Measurements from ENCODE around the gene AFM. TPM values are rescaled to one million over a fixed set of nuclear protein-coding genes. Genes with fewer than 3 reads are reported as not detected.

The AFM gene
- polyA plus RNA-seq, 1 experiment = not detected

DNA sequence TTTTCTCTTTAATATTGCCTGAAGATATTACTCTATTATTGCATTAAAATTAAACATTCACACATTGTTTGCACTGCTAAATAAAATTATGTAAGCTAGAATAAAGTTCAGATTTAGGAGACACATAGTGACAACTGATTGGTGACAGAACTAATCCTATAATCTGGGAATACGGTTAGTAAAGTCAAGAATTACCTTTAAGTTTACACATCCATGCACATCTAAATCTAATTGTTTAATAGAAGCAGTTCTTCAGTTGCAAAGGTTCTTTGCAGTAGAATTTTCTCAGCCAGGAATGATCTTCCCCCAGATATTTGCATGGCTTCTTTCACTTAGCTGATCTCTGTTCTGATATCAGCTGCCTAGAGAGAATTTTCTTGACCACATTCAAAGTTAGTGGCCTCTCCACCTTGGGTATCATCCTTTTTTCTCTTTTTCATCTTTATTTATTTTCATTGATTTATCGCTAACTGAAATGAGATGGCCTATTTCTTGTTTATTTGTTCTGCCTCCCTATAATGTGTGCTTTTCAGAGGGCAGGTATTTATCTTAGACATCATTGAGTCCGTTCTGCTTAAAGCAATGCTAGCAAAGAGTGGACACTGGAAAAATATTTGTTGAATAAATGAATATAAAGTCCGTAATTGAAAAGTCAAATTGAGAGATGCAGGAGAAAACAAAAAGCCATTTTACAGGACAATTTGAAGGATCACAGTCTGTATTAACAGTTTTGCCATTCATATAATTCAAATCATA lies 32.9 kb upstream of the AFM start:
- POLR2A ChIA-PET = no interaction called here
- TF ChIP-seq, protein P1, sequence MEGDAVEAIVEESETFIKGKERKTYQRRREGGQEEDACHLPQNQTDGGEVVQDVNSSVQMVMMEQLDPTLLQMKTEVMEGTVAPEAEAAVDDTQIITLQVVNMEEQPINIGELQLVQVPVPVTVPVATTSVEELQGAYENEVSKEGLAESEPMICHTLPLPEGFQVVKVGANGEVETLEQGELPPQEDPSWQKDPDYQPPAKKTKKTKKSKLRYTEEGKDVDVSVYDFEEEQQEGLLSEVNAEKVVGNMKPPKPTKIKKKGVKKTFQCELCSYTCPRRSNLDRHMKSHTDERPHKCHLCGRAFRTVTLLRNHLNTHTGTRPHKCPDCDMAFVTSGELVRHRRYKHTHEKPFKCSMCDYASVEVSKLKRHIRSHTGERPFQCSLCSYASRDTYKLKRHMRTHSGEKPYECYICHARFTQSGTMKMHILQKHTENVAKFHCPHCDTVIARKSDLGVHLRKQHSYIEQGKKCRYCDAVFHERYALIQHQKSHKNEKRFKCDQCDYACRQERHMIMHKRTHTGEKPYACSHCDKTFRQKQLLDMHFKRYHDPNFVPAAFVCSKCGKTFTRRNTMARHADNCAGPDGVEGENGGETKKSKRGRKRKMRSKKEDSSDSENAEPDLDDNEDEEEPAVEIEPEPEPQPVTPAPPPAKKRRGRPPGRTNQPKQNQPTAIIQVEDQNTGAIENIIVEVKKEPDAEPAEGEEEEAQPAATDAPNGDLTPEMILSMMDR (IDR thresholded peaks at IDR 0.05; ENCODE audit: low read depth, low read length) = no peak

DNA sequence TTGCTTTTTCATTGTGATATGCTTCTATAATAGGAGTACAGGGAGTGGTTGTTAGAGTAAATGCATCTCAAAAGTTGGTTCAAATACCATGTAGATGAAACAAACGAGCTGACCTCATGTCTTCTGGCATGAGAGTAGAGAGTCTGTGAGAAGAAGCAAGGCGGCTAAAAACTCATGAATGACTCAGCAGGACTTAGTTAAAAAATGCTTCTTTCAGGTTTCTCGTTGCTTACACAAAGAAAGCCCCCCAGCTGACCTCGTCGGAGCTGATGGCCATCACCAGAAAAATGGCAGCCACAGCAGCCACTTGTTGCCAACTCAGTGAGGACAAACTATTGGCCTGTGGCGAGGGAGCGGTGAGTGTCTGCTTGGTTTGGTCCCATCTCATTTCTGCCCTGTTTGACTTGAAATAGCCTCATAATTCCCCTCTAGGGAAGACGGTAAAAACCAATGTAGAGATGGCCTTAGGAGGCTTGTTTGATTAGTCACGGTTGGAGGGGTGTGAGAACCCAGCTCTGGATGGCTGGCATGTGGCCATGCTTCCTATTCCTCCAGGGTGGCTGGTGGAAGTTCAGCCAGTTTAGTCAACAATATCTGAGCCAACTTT lies 31.0 kb upstream of the AFM start:
- H3K27ac ChIP-seq (ENCODE audit: low read depth, low read length) = peak overlapping the region; percentile 88
- peak; percentile 60 for DNase-seq (ENCODE audit: low read depth, low spot score)
- H3K4me3 ChIP-seq (ENCODE audit: low read depth, low read length) = no peak overlapping the region
- TF ChIP-seq, protein P1 (IDR thresholded peaks at IDR 0.05; ENCODE audit: low read depth, low read length) = no peak
- ChIA-PET CTCF (interaction anchor here (0.6 to 1.1 kb wide), 2 partner anchors 109 to 514 kb away, joined by 3 to 4 read pairs; no protein-coding TSS in a partner anchor), POLR2A (interaction anchor here (0.6 kb wide), 1 partner anchor 11 kb away, joined by 3 read pairs; no protein-coding TSS in a partner anchor)
- no peaks in the 10 kb centered on the region for H3K27me3 ChIP-seq (ENCODE audit: control insufficient read depth, insufficient read depth, low read length)
- no peaks in the 10 kb centered on the region for H3K9me3 ChIP-seq (ENCODE audit: control insufficient read depth, insufficient read depth, low read length)

More for the DNA sequence above, 32.9 kb upstream of the AFM start:
- no peaks in the 10 kb centered on the region for H3K9me3 ChIP-seq (ENCODE audit: control insufficient read depth, insufficient read depth, low read length)
- CTCF ChIA-PET = interaction anchor here (3.3 kb wide), 1 partner anchor 14 kb away, joined by 26 read pairs; the partner anchor contains the start of gene AFP
- no peak overlapping the region for H3K4me3 ChIP-seq (ENCODE audit: low read depth, low read length)
- H3K27me3 ChIP-seq (ENCODE audit: control insufficient read depth, insufficient read depth, low read length) = no peaks in the 10 kb centered on the region
- H3K27ac ChIP-seq (ENCODE audit: low read depth, low read length) = no peak overlapping the region
- no peak for DNase-seq (ENCODE audit: low read depth, low spot score)

DNA sequence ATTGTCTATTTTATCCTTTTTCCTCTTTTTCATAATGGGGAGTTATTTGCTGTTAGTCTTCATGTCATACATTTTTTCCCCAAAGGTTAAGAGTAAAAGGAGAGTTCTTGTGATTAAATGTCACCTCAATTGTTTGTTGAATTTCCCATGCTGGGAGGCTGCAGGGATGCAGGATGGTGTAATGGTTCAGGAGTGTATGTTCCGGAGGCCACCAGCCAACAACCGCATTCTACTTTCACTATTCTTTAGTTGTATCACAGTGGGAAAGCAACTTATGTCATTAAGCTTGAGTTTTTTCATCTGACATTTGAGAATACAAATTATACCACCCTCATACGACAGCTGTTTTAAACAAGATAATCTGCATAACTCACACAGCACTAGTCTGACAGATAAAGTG lies 30.1 kb upstream of the AFM start:
- TF ChIP-seq, protein P1 (IDR thresholded peaks at IDR 0.05; ENCODE audit: low read depth, low read length) = no peak
- Histone ChIP-seq H3K4me3 (ENCODE audit: low read depth, low read length) (no peak overlapping the region), H3K27ac (ENCODE audit: low read depth, low read length) (no peak overlapping the region), H3K27me3 (ENCODE audit: control insufficient read depth, insufficient read depth, low read length) (no peaks in the 10 kb centered on the region), H3K9me3 (ENCODE audit: control insufficient read depth, insufficient read depth, low read length) (no peaks in the 10 kb centered on the region)
- no peak for DNase-seq (ENCODE audit: low read depth, low spot score)
- ChIA-PET CTCF (interaction anchor here (0.5 to 1.2 kb wide), 2 partner anchors 50 to 140 kb away, joined by 3 to 5 read pairs; no protein-coding TSS in a partner anchor), POLR2A (interaction anchor here (0.6 kb wide), 1 partner anchor 12 kb away, joined by 3 read pairs; no protein-coding TSS in a partner anchor)

DNA sequence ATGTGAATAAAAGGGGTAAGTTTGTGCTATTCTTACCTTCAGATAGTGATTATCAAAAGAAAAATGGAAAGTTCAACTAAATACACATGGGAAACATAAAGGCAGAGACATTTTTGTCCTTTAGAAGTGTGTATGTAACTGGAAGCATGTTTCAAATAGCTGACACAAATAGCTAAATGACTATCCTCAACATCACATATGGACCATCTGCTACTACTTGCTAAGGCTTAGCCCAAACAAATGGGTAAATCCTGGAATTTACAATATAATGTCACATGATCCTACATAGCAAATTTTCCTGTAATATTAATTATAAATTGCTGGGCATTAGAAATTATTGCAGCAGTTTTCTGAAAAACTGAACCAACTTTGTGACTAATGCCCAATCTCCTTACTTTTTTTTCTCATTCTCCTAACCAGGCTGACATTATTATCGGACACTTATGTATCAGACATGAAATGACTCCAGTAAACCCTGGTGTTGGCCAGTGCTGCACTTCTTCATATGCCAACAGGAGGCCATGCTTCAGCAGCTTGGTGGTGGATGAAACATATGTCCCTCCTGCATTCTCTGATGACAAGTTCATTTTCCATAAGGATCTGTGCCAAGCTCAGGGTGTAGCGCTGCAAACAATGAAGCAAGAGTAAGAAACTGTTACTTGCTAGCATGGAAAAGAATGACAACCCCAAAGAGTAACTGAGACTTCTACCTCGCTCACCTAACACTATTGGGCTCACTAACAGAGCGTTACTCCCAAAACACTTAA lies 29.4 kb upstream of the AFM start:
- DNase-seq (ENCODE audit: low read depth, low spot score) = no peak
- CTCF ChIA-PET = interaction anchor here (0.5 to 1.2 kb wide), 2 partner anchors 50 to 140 kb away, joined by 3 to 5 read pairs; no protein-coding TSS in a partner anchor

More for the DNA sequence above, 29.4 kb upstream of the AFM start:
- Histone ChIP-seq H3K27ac (ENCODE audit: low read depth, low read length) (no peak overlapping the region), H3K9me3 (ENCODE audit: control insufficient read depth, insufficient read depth, low read length) (no peaks in the 10 kb centered on the region), H3K27me3 (ENCODE audit: control insufficient read depth, insufficient read depth, low read length) (no peaks in the 10 kb centered on the region), H3K4me3 (ENCODE audit: low read depth, low read length) (no peak overlapping the region)
- TF ChIP-seq, protein P1 (IDR thresholded peaks at IDR 0.05; ENCODE audit: low read depth, low read length) = no peak
- POLR2A ChIA-PET = no interaction called here

All from AG04450 (cell line).